Femur (tissue), 1 donor: ENCODE measurements around the gene CRB1.

Source experiments
- DNase-seq: peaks from one replicate; pipeline ENCODE4 v3.0.0-alpha.2; 2017

CRB1 gene

DNA sequence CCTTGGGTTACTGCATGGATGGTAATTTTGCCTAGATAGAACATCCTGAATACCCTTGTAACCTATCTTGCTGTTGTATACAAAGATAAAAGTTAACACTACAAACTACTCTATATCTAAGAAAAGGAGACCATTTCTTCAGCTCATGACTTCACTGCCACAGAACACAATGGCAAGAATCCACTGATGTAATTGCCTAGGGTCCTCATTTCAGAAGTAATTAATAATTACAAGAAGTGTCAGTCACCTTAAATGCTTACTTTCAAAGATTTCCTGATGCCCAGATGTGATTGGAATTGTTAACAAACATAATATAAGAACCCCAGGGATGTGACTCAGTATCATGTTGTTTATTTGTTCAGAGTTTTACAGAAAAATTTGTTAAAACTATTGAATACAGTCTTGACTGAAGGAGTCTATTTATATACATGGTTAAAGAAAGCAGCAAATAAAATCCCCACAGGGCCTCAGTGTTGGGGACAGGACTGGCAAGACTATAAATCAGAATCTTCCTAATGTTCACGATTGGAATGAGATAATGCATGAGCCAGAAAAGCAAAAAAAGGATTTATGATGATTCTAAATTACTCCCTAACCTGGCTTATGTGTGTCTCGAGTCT lies 83.9 kb downstream of the CRB1 start:
- no peak for DNase-seq

DNA sequence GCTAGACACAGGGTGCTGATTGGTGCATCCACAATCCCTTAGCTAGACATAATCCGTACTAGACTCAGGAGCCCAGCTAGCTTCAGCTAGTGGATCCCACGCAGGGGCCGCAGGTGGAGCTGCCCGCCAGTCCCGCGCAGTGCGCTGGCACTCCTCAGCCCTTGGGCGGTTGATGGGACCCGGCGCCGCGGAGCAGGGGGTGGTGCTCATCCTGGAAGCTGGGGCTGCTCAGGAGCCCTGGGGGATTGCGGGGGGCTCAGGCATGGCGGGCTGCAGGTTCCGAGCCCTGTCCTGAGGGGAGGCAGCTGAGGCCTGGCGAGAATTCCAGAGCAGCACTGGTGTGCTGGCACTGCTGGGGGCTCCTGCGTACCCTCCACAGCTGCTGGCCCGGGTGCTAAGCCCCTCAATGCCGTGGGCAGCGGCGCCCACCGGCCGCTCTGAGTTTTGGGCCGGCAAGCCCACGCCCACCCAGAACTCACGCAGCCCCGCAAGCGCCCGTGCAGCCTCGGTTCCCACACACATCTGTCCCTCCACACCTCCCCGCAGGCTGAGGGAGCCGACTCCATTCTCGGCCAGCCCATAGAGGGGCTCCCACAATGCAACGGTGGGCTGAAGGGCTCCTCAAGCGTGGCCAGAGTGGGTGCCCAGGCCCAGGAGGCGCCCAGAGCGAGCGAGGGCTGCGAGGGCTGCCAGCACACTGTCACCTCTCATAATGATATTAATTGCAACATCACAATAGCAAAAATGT lies 87.4 kb downstream of the CRB1 start:
- DNase-seq = no peak

DNA sequence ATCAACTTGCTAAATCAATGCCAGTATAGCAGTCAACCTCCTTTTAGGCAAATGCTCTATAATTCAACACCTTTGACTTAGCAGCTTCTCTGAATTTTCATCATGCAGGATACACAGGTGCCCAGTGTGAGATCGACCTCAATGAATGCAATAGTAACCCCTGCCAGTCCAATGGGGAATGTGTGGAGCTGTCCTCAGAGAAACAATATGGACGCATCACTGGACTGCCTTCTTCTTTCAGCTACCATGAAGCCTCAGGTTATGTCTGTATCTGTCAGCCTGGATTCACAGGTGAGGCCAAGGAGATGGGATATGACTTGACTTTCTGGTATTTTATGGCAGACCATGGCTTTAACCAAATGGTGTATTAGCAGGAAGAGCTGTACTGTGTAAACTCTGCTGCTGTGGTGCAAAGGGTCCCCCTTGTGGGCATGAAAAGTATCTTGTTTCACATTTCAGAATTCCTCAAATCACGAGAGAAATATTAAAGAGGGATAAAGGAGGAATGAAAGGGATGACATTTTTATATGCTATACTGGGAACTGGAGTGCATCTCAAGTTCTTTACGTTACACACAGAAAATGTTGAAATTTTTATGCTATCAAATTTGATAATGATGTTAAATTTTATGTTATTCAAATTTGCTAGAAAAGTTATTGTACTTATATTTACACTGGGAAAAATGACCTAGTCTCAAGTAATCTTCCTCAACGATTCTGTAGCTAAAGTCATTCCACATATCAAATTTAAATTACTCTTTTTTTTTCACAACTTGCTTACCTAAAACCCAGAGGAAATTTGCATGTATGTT lies 88.9 kb downstream of the CRB1 start:
- DNase-seq = no peak

DNA sequence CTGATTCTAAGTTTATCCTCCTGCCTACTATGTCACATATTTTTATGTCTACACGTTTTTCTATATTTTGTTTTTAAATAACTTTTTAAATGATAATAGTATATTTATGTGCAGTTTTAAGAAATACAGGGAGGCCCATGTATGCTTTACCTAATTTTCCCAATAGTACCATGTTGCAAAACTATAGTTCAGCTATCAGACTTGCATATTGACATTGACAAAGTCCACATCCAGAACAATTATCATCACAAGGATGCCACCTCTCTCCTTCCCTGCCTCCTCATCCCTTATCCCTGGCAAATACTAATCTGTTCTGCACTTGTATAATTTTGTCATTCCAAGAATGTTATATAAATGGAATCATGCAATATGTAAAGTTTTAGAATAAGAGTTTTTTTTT lies 90.9 kb downstream of the CRB1 start:
- no peak for DNase-seq

DNA sequence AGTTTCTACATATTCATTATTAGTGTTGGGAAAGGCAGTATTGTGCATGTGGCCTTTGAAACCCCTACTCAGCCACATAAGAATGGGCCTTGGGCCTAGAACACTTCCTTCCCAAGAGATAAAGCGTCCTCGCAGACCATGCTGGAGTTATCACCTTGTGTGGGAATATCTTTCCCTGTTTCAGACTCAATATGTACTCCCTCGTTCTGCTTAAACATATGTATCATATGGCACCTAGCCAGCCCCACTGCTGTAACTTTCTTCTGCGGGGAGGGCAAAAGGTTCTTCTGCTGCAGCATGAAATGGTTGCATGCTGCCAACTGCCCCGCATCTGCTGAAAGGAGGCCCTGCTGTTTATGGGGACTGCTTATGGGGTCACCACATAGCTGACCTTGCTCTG lies 92.0 kb downstream of the CRB1 start:
- DNase-seq = no peak

DNA sequence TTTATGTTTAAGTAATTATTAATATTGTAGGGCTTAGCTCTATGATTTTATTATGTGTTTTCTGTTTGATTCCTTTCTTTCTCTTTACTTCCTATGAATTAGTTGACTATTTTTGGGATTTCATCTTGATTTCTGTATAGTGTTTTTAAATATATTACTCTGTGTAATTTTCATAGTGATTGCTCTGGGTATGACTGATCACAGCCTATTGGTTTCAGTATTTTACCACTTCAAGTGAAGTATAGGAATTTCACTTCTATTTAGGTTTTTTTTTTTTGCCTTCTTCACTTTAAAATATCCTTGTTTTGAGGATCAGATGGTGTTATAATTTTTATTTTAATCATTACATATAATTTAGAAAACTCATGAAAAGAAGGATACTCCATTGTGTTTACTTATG lies 94.8 kb downstream of the CRB1 start:
- no peak for DNase-seq

DNA sequence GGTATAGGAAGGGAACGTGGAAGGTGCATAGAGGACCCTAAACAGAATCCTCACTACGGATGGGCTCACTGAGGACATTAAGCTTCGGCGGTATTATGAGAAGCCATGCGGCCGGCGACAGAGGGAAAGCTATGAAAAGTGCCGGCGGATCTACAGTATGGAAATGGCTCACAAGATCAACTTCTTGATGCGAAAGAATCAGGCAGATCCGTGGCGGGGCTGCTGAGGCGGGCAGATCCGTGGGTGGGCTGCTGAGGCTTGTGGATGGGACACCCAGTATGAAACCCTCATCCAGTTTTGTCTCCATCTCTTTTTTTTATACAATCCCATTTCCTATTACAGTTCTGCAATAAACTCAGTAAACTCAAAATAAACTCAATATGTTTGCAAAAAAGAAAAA lies 95.8 kb downstream of the CRB1 start:
- no peak for DNase-seq

DNA sequence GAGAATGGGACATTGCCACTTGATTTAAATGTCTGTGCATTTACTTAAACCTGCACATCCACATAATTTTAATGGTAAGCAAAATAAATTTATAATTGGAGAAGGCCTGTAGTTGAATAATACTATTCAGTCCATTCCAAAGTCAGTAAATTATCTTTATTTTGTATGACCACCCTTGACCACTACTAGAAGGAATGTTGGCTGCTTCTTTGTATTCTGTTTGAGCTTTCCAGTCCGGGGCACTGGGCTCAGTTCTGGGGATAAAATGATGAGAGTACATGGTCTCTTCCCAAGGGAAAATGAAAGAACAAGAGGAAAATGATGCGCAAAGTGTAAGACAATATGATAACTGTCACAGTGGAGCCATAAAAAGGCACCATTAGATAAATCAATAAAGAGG lies 98.9 kb downstream of the CRB1 start:
- no peak for DNase-seq

DNA sequence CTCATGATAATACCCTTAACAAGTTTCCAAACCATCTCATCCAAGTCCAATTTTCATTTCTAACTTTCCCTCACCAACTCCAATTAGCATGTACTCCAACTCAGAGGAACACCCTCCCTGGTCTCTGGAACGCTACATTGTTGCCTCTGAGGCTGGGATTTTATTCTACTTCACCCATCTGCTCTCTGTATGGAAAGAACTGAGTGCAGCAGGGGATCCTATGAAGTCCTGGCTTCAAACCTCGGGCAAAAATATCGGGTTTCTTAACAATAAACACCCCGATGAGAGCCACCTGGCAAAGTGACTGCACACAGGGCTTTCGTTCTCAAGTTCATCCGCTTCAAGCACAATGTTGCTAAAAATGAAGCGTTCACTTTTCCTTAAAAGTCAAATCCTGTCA lies 99.6 kb downstream of the CRB1 start:
- no peak for DNase-seq

DNA sequence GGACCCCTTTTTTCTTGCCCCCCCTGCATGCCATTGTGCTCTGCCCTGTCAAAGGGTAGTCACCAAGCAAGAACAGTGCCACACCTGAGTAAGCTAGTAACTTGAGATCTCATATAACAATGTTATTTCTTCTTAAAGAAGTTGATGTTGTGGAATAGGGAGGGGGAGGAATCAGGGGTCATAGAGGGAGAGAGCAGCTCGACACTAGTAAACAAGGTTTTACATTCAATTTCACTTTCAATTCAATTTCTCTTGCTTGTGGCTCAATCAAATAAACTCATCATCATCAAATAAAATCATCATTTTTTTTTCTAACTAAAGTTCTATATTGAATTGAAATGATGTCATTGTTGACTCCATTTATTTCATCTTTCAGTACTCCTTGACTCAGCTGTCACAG lies 106.4 kb downstream of the CRB1 start:
- no peak for DNase-seq

DNA sequence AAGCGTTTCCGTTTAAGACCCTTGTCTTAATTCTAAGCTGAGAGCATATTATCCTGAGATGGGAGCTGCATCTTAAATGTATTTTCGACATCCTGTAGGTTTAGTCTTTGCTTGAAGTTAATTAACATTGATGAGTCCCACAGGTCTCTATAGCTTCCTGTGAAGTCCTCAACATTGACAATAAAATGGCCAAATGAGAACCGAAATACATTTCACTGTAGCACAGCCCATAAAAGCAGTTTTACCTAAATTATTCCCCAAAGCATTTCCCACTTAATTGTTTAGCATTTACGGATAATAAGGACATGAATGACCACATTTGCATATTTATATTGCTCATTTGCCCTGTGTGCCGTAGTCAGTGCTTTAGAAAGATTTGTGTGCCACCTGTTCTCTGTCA lies 116.4 kb downstream of the CRB1 start:
- DNase-seq = no peak

DNA sequence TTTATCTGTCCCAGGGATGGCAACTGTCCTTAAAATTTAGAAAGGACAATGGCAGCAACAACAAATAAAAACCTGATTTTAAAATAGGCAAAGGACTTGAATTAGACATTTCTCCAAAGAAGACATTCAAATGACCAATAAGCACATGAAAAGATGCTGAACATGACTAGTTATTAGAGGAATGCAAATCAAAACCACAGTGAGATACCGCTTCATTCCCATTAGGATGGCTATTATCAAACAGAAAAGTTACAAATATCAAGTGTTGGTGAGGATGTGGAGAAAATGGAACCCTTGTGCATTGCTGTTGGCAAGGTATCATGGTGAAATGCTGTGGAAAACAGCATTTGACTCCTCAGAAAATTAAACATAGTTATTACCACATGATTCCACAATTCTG lies 120.7 kb downstream of the CRB1 start:
- DNase-seq = no peak

DNA sequence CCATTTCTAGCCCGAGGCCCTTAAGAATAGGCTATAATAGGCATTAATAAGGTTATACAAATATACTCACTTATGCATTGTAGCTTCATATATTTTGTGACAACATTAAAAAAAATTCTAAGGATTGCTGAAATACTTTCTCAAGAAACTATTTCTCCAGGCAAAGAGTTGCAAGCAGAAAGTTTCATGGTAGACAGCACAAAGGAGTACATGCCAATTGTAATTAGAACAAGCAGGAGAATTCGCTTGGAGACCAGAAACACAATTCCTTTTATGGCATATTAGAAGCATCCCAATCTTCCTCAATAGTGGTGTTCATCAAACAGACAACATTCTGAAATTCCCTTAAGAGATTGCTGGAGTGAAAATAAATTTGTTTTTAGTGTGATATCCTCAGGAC lies 122.8 kb downstream of the CRB1 start:
- no peak for DNase-seq

DNA sequence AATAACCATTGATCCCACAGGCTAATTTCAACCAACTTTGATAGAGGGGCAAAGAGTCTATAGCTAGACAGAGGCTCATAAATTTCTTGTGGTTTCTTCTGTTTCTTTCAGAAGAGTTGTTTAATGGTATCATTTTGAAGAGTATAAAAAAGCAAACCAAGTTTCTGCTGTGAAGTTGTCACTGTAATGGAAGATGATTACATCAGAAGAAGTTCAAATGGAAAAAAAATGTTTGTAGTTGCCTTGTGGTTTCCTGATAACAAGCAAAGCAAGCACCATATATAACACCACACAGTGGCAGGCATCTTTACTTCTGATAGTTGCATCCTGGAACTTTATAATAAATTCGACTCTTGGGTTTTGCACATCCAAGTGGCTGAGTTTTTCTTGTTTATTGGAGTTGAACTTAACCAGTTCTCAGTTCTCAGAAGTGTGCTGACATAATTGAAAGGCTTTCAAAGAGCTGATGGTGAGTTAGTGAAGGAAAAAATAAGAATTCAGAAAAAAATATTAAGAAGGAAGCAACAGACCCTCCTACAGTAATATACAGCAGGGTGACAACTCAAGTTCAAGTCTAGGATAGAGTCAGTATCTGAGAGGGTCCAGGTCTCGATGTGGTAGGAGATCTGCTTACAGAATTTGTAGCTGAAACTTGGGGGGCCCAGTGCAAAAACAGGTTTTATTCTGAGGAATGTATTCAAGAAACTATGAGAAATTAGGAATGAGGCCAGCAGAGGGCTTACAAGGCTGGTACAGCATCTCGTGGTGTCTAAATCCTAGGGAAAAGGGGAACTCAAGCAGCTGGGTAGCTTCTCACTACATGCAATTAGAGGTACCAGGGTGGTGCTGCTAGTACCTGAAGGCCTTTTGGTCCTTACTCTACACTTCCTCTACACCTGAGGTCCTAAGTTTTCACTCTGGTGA lies 123.5 kb downstream of the CRB1 start:
- no peak for DNase-seq

DNA sequence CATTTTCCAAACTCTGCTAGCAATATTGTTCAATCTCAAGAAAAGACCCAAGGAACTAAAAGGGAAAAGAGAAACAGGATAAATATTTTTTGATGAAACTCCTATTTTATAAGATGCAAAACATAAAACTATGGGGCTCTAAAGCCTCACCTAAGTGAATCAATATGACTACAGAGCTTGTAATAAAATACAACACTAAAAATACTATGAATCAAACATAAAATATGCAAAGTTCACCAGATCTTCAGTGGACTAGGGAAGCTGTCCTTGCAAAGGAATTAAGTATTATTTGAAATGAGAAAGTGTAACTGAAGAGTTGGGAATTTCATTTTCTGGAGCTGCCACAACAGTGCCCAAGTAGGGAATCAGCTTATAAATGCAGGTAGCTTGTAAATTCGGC lies 124.5 kb downstream of the CRB1 start:
- DNase-seq = no peak

DNA sequence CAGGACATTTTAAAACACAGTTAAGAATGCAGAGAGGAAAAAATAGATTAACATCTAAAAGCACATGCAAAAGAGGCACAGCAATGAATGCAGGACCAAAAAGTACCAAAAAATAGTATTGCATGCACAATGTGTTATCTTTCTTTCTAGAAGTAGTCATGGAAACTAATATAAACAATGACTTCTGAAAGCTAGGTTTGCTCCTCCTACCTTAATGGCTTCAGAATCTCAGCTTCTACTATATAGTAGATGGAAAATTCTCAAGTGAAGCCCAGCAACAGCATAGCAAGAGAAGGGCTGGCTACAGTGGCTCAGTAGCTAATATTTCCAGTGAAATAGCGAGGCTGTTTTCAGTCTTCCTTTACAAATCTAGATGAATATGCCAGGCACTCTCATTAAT lies 125.1 kb downstream of the CRB1 start:
- DNase-seq = no peak

DNA sequence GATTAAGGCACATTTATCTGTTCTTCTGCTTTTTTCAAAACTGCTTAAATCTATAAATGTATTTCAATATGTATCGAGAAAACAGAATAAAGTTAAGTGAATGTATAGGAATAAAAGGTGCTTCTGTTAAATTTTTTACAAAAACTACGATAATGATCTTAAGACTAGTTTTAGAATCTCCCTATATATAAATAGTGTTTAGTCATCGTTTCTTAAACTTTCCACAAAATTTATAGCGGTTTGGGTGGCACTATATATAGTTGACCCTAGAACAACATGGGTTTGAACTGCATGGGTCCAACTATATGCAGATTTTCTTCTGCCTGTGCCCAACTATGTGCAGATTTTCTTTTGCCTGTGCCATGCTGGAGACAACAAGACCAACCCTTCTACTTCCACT lies 125.7 kb downstream of the CRB1 start:
- DNase-seq = no peak

DNA sequence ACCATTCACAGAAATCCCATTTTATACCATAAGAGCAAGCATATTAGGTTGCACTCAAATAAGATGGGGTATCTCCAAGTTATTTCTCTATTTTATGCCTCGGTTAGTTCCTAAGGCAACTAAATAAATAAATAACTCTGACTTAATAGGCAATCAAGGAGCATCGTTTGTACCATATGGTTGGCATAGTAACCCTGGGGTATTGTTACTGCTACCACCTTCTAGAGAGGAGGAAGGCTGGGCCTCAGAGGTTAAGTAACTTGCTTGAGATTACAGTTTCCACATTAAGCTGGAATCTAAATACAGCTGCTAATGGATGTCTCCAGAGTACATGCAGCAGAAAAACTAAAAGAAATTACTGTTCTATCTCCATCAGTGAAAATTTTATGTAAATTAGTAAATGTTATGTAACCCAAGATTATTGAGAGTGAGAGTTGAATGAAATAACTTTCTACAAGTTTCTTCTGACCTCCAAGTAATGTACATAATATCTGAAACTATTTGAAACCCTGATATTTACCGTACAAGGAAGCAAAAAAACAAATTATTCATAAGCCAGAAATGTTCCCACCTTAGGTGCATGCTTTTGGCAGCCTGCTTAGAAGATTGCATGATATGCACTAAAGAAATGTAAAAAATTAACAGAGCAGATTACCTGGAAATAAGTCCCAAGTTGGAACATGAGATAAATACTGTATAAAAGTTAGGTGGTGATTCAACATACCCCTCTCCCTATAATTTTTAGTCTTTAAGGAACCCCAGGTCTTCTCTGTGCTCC lies 127.0 kb downstream of the CRB1 start:
- no peak for DNase-seq

DNA sequence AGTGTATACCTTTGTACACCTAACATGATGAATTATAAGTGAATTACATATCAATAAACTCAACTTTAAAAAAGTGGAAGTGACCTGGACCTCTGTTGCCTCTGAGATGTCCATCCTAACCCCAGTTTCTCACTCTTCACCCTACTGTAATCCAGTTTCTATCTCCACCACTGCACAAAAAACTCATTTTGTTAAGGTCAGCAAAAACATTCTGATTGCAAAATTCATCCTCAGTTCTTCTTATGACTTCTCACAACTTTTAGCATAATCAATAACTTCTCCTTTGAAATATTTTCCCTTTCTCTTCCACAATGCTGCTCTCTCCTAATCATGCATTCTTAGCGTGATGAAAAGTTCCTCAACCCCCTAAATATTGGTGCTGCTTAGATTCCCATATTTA lies 129.8 kb downstream of the CRB1 start:
- no peak for DNase-seq

DNA sequence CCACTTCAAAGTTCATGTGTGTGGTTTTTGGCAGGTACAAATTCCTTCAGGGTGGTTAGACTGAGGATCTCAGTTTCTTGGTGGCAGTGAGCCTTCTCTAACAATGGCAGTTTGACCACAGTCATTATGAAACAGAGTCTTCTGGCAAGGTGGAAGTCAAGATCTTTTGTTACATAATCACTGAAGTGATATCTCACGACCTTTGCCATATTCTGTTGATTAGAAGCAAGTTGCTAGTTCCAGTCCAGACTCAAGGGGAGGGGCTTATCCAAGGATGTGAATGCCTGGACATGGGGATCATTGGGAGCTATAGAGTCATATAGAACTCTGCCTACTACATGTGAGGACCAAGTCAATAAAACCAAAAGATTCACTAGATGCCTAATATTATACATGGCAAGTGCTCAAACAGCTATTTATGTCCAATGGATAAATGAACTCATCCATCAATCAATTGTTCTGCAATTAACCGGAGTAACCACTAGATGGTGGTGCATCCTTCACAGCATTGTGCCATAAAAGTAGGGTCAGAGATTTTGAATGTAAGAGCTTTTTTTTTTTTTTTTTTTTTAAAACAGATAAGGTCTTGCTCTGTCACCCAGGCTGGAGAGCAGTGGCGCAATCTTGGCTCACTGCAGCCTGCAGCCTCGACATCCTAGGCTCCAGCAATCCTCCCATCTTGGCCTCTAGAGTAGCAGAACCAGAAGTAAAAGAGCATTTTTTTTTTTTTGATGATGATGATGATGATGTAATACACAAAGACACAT lies 131.9 kb downstream of the CRB1 start:
- no peak for DNase-seq

DNA sequence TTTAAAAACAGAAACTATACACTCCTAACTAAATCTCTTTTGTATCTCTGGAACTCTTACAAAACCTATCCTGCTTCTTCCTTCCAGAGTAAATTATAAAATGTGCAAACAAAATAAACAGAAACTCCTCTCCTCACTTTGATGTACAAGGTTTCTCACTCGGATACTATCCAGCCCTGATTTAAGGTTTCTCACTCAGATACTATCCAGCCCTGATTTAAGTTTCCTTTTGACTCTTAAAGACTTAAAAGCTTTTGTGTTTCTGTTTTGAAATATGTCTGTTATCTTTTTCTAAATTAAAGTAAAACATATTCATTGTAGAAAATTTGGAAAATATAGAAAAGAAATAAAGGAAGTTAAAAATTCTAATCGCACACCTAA lies 132.5 kb downstream of the CRB1 start:
- no peak for DNase-seq

DNA sequence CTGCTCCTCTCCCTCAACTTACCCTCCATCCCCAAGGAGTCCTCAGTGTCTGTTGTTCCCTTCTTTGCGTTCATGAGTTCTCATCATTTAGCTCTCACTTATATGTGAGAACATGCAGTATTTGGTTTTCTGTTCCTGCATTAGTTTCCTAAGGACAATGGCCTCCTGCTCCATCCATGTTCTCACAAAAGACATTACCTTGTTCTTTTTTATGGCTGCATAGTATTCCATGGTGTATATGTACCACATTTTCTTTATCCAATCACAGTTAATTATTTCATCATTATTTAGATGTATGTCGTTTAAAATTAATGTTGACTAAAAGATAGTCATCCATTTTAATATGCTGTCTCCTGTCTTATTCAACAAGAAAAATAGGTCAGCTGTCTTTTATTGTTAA lies 134.1 kb downstream of the CRB1 start:
- DNase-seq = no peak
